ENCODE data around the gene U2SURP. TPM values are rescaled to one million over a fixed set of nuclear protein-coding genes. Genes with fewer than 3 reads are reported as not detected.

U2SURP gene
- total RNA-seq, 1 experiment from 2014 or later, result 168 TPM

DNA sequence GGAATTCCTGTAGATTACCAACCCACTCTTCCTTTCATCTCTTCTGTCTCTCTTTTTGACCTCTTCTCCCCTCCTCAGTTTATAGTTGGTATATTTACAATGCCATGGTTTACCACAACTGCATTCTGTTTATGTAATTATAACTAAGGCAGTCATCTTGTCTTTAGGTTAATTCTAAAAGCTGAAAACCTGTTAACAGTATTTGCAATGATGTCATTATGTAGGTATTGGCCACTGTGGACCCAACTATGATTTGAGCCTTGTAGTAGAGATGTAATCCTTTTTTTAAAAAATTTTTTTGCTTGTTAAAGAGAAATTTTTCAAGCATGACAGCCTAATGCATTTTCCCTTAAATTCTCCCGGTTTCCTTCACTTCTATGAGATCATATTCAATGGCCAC lies 87.5 kb downstream of the U2SURP start:
- TF ChIP-seq, protein P1, sequence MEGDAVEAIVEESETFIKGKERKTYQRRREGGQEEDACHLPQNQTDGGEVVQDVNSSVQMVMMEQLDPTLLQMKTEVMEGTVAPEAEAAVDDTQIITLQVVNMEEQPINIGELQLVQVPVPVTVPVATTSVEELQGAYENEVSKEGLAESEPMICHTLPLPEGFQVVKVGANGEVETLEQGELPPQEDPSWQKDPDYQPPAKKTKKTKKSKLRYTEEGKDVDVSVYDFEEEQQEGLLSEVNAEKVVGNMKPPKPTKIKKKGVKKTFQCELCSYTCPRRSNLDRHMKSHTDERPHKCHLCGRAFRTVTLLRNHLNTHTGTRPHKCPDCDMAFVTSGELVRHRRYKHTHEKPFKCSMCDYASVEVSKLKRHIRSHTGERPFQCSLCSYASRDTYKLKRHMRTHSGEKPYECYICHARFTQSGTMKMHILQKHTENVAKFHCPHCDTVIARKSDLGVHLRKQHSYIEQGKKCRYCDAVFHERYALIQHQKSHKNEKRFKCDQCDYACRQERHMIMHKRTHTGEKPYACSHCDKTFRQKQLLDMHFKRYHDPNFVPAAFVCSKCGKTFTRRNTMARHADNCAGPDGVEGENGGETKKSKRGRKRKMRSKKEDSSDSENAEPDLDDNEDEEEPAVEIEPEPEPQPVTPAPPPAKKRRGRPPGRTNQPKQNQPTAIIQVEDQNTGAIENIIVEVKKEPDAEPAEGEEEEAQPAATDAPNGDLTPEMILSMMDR (conservative IDR thresholded peaks at IDR 0.05), result no peak
- no peak overlapping the region for H3K56ac ChIP-seq (ENCODE audit: insufficient read length, low read depth, low read length)
- H3K36me3 Mint-ChIP-seq (ENCODE audit: insufficient read depth in 1 of 3, low read depth in 3 of 3), result peaks cover 8 to 17% (median 11%) of the 10 kb centered on the region in 3 experiments
- H2BK5ac ChIP-seq (ENCODE audit: insufficient read length, low read length), result no peak overlapping the region
- H4K91ac ChIP-seq (ENCODE audit: insufficient read length, low read depth, low read length), result no peak overlapping the region
- peaks cover 0 to 3% of the 10 kb centered on the region in 2 experiments; a peak in 1 of 4 replicates for H3K4me1 Mint-ChIP-seq
- no peaks in the 10 kb centered on the region for H3K27me3 ChIP-seq (ENCODE audit: insufficient read depth, low read length)
- no peak overlapping the region for H2BK12ac ChIP-seq (ENCODE audit: insufficient read length, low read depth, low read length)
- no peak overlapping the region for H3K27ac Mint-ChIP-seq
- H3K23ac ChIP-seq (ENCODE audit: insufficient read length, low read depth, low read length), result no peak overlapping the region
- H3K27me3 Mint-ChIP-seq (ENCODE audit: low read depth), result no peaks in the 10 kb centered on the region
- H3K27ac ChIP-seq (ENCODE audit: insufficient read length, low read depth, low read length), result no peak overlapping the region
- H2BK120ac ChIP-seq (ENCODE audit: low read depth, low read length, poor library complexity, severe bottlenecking), result no peak overlapping the region
- no peak overlapping the region for H3K18ac ChIP-seq (ENCODE audit: insufficient read length, low read depth, low read length)
- H4K5ac ChIP-seq (ENCODE audit: insufficient read length, low read depth, low read length), result no peak overlapping the region
- H3K23me2 ChIP-seq (ENCODE audit: insufficient read length, low read depth, low read length, poor library complexity, severe bottlenecking), result no peaks in the 10 kb centered on the region
- no peak overlapping the region for H2BK20ac ChIP-seq (ENCODE audit: low read depth, low read length, poor library complexity, severe bottlenecking)
- no peaks in the 10 kb centered on the region for H3K79me2 ChIP-seq (ENCODE audit: insufficient read depth, low read length)
- no peak overlapping the region for H3K4me3 Mint-ChIP-seq
- H3K4ac ChIP-seq (ENCODE audit: low read depth, low read length), result no peak overlapping the region
- no peak overlapping the region for H2AK5ac ChIP-seq (ENCODE audit: insufficient read length, low read length)
- no CpG with 5 or more reads among the region's 1 CpG for WGBS (ENCODE audit: extremely low coverage, insufficient read length, low lambda C conversion rate)
- no peak overlapping the region for H3K14ac ChIP-seq (ENCODE audit: insufficient read depth, low read length)
- H3K9ac ChIP-seq (ENCODE audit: extremely low read depth, insufficient read length, low read length), result no peak overlapping the region
- no peaks in the 10 kb centered on the region for H4K20me1 ChIP-seq (ENCODE audit: control insufficient read depth, insufficient read depth, insufficient read length)
- H2BK15ac ChIP-seq (ENCODE audit: low read depth, low read length), result no peak overlapping the region
- no peaks in the 10 kb centered on the region for H3K4me1 ChIP-seq (ENCODE audit: insufficient read depth, low read length)
- H2AFZ ChIP-seq (ENCODE audit: low read length), result no peak overlapping the region
- DNase-seq, result no peak
- no peaks in the 10 kb centered on the region for H3K79me1 ChIP-seq (ENCODE audit: insufficient read depth, low read depth, low read length, poor library complexity, severe bottlenecking)
- H4K8ac ChIP-seq (replicated peaks; ENCODE audit: insufficient read length, low read depth, low read length), result no peak overlapping the region
- H3K9me3 ChIP-seq (ENCODE audit: control insufficient read depth, low read depth, low read length), result no peaks in the 10 kb centered on the region
- no peak overlapping the region for H3K4me2 ChIP-seq (ENCODE audit: insufficient read depth, insufficient read length, low read length)
- peaks cover 21 to 24% of the 10 kb centered on the region in 2 experiments for H3K9me3 Mint-ChIP-seq
- no peak overlapping the region for H3T11ph ChIP-seq (ENCODE audit: low read length)

Measured in H9 (cell line).